Osteocyte (in vitro differentiated cells): ENCODE results near the gene ACOX3. TPM values are rescaled to one million over a fixed set of nuclear protein-coding genes. Genes with fewer than 3 reads are reported as not detected.
A peak's percentile ranks its signal among the peaks of the same experiment; 100 is the strongest.
"Not testable (repeated sequence)": the region's sequence is repeated elsewhere in the genome, so short reads cannot be mapped to it uniquely, and the experiment has no call there.

ENCODE experiments used
- DNase-seq: peaks from one replicate; pipeline ENCODE4 v3.0.0; 2021; ENCODE audit warnings: mixed read lengths; ENCODE audit not compliant: unreplicated experiment; ENCODE audit errors: extremely low spot score
- H3K27ac Mint-ChIP-seq: one replicate; pipeline ENCODE4 v1.8.0; 2021; ENCODE audit warnings: mild to moderate bottlenecking, mixed read lengths; ENCODE audit not compliant: unreplicated experiment
- H3K27me3 Mint-ChIP-seq: one replicate; pipeline ENCODE4 v1.8.0; 2021; ENCODE audit warnings: mixed read lengths; ENCODE audit not compliant: unreplicated experiment
- H3K36me3 Mint-ChIP-seq: one replicate; pipeline ENCODE4 v1.8.0; 2021; ENCODE audit warnings: mixed read lengths; ENCODE audit not compliant: unreplicated experiment
- H3K4me1 Mint-ChIP-seq: one replicate; pipeline ENCODE4 v1.8.0; 2021; ENCODE audit warnings: mixed read lengths; ENCODE audit not compliant: unreplicated experiment
- H3K4me3 Mint-ChIP-seq: one replicate; pipeline ENCODE4 v1.8.0; 2021; ENCODE audit warnings: mild to moderate bottlenecking, moderate library complexity, mixed read lengths; ENCODE audit not compliant: unreplicated experiment
- H3K9me3 Mint-ChIP-seq: one replicate; pipeline ENCODE4 v1.8.0; 2021; ENCODE audit warnings: mixed read lengths; ENCODE audit not compliant: unreplicated experiment
- total RNA-seq: library from RNA; stranded (reverse); gene quantifications from 2 replicates; pipeline ENCODE4 v1.2.1, GENCODE V29; 2021
- TF ChIP-seq, protein P1 (sequence below): fragments of 200-600 bp; sonication (generic); IDR thresholded peaks from 2 replicates; pipeline ENCODE4 v1.5.0; 2021; ENCODE audit warnings: antibody characterized with exemption, mild to moderate bottlenecking, moderate library complexity

ACOX3 gene
- total RNA-seq, 1 donor from 2014 or later = 25.2 TPM

DNA sequence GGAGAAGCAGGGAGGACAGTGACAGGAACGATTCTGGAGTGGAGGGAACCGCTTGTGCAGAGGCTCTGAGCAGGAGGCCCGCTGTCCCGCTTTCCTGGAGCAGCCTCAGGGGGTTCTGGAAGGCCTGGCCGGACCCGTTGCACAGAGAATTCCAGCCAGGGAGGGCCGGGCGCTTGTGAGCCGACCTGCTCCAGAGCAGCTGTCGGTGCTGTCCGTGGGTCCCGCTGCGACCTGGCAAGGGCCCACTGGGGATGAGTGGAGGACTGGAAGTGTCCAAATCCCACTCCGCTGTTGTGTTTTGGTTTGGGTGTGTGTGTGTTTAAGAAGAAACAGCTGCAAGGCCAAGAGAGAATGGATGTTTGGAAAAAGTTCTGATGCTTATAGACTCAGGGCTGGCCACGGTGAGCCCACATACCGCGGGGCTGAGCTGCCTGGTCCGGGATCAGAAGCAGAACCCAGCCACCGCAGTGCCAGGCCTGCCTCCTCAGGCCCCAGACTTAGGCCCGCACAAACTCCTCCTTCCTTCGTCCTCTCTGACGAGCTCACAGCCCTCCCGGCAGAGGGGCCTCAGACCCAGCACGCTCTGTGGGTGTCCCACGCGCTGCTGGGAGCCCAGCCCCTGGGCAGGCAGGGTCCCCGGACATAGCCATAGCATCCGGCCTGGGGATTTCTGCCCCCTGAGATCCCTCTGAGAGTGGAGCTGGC, 97.1 kb downstream of the ACOX3 start:
- Mint-ChIP-seq H3K4me1 (no peaks in the 10 kb centered on the region), H3K36me3 (no peaks in the 10 kb centered on the region), H3K27me3 (peaks cover 32% of the 10 kb centered on the region), H3K9me3 (no peaks in the 10 kb centered on the region), H3K4me3 (no peak overlapping the region), H3K27ac (no peak overlapping the region)
- no peak for DNase-seq
- TF ChIP-seq, protein P1, sequence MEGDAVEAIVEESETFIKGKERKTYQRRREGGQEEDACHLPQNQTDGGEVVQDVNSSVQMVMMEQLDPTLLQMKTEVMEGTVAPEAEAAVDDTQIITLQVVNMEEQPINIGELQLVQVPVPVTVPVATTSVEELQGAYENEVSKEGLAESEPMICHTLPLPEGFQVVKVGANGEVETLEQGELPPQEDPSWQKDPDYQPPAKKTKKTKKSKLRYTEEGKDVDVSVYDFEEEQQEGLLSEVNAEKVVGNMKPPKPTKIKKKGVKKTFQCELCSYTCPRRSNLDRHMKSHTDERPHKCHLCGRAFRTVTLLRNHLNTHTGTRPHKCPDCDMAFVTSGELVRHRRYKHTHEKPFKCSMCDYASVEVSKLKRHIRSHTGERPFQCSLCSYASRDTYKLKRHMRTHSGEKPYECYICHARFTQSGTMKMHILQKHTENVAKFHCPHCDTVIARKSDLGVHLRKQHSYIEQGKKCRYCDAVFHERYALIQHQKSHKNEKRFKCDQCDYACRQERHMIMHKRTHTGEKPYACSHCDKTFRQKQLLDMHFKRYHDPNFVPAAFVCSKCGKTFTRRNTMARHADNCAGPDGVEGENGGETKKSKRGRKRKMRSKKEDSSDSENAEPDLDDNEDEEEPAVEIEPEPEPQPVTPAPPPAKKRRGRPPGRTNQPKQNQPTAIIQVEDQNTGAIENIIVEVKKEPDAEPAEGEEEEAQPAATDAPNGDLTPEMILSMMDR = no peak

DNA sequence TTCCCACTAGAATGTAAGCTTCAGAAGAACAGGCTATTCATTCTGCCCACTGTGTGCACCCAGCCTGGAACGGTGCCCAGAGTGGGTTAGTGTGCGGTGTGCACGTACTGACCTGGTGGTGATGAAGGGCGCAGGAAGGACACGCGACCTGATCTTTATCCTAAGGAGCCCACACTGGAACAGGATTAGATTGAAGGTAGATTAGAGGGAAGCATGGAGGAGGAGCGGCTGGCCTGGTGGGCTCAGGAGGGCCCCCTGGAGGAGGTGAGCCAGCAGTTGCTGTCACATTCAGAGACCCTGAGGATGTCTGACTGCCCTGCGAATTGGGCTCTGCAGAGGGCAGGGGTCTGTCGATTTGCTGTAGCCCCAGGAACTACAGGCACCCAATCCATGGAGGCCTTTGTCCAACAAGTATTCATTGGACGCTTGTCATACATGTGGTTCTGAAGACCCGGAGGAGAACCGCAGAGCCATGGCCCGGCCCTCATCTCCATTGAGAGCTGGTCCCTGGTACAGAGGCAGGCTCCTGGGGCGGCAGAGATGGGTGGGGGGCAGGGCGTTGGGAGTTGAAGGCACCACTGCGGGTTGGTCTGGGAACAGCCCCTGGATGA, 97.8 kb downstream of the ACOX3 start:
- H3K9me3 Mint-ChIP-seq = no peaks in the 10 kb centered on the region
- H3K27ac Mint-ChIP-seq = no peak overlapping the region
- peaks cover 33% of the 10 kb centered on the region for H3K27me3 Mint-ChIP-seq
- H3K36me3 Mint-ChIP-seq = no peaks in the 10 kb centered on the region
- H3K4me3 Mint-ChIP-seq = no peak overlapping the region
- TF ChIP-seq, protein P1 = peak; percentile 32
- DNase-seq = no peak
- no peaks in the 10 kb centered on the region for H3K4me1 Mint-ChIP-seq

DNA sequence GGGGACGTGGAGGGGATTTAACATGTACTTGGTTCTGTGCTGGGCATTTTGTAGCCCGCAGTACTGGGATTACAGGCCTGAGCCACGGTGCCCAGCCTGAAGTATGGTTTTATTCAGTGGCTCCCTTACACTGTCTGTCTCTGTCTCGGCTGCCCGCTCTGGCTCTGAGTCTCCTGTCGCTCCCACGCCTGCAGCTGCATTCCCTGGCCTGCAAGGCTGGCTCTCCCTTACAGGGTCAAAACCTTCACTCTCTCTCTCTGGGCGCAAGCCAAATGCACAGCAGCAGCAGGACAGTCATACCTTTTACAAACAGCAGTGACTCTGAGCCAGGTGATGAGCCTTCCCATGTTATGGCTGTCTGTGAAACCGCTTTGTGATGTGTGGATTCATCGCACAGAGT, 98.8 kb downstream of the ACOX3 start:
- Mint-ChIP-seq H3K9me3 (peaks cover 3% of the 10 kb centered on the region), H3K4me1 (no peaks in the 10 kb centered on the region), H3K36me3 (no peaks in the 10 kb centered on the region), H3K4me3 (no peak overlapping the region), H3K27ac (no peak overlapping the region), H3K27me3 (peaks cover 35% of the 10 kb centered on the region)
- TF ChIP-seq, protein P1 = no peak
- no peak for DNase-seq

DNA sequence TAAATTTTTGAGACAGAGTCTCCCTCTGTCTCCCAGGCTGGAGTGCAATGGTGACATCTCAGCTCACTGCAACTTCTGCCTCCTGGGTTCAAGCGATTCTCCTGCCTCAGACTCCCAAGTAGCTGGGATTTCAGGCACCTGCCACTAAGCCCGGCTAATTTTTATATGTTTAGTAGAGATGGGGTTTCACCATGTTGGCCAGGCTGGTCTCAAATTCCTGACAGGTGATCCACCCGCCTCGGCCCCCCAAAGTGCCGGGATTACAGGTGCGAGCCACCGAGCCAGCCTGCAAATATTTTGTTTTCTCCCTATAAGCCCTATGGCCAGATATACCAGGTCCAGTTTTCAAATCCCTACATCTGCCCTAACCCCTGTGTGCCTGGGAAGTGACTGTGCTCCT, 99.2 kb downstream of the ACOX3 start:
- not testable (repeated sequence) for H3K4me3 Mint-ChIP-seq

DNA sequence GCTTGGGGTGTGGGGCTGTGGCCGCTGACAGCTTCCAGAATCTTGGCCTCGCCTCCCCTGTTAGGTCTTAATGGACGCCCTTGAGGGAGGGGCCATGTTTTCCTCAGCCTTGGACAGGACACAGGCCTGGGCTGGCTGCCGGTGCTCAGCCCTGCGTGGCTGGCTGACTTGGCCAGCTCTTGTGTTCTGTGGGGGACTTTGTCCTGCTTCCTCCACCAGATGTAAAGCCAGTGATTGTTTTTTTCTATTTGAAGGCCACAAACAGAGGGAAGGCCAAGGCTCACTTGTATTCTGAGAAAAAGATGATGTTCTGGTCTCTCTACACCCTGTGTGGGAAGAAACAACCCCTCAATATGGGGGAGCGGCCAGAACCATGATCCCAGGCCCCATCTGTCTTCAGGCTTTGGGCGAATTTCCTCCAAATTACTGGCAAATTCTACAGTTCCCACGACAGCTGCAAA, 99.7 kb downstream of the ACOX3 start:
- Mint-ChIP-seq H3K36me3 (no peaks in the 10 kb centered on the region), H3K27ac (no peak overlapping the region), H3K4me1 (no peaks in the 10 kb centered on the region), H3K4me3 (no peak overlapping the region), H3K27me3 (peaks cover 38% of the 10 kb centered on the region), H3K9me3 (peaks cover 9% of the 10 kb centered on the region)
- TF ChIP-seq, protein P1 = no peak
- no peak for DNase-seq

More for the DNA sequence above, 99.2 kb downstream of the ACOX3 start:
- peaks cover 39% of the 10 kb centered on the region for H3K27me3 Mint-ChIP-seq
- H3K4me1 Mint-ChIP-seq, H3K36me3 Mint-ChIP-seq, DNase-seq, H3K27ac Mint-ChIP-seq, H3K9me3 Mint-ChIP-seq: not testable (repeated sequence)
